ENCODE measurements around the gene MYO9B. TPM values are rescaled to one million over a fixed set of nuclear protein-coding genes. Genes with fewer than 3 reads are reported as not detected.

MYO9B gene
- total RNA-seq, 1 donor from 2014 or later: 205 TPM

DNA sequence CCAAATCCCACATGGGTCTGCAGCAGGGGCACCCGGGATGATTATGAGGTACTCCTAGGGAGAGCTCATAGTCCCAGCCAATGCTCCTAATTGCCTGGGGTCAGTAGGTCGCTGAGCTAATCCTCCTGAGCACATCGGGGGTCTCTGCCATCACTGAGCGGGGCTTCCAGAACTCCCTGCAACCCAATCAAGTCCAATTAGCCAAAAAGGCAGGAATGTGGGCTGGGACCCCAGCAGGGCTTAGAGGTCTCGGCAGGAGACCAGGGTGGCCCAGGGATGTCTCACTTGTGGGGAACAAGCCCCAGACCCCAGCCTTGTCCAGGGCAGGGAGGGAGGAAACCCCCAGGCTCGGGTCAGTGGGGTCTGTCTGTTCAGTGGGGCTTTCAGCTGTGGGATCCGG, 31.8 kb upstream of the MYO9B start:
- no peaks in the 10 kb centered on the region for H3K27me3 ChIP-seq (ENCODE audit: low read depth)
- H3K9me3 ChIP-seq: no peaks in the 10 kb centered on the region
- intact Hi-C loops (cut with DNase I): no loop called here
- H3K4me1 ChIP-seq: peaks cover 10% of the 10 kb centered on the region
- ATAC-seq (no peak), DNase-seq (no peak)
- no peak overlapping the region for H3K4me3 ChIP-seq
- H3K27ac ChIP-seq: no peak overlapping the region
- TF ChIP-seq, protein P1, sequence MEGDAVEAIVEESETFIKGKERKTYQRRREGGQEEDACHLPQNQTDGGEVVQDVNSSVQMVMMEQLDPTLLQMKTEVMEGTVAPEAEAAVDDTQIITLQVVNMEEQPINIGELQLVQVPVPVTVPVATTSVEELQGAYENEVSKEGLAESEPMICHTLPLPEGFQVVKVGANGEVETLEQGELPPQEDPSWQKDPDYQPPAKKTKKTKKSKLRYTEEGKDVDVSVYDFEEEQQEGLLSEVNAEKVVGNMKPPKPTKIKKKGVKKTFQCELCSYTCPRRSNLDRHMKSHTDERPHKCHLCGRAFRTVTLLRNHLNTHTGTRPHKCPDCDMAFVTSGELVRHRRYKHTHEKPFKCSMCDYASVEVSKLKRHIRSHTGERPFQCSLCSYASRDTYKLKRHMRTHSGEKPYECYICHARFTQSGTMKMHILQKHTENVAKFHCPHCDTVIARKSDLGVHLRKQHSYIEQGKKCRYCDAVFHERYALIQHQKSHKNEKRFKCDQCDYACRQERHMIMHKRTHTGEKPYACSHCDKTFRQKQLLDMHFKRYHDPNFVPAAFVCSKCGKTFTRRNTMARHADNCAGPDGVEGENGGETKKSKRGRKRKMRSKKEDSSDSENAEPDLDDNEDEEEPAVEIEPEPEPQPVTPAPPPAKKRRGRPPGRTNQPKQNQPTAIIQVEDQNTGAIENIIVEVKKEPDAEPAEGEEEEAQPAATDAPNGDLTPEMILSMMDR (IDR thresholded peaks at IDR 0.05): no peak
- H3K36me3 ChIP-seq: no peaks in the 10 kb centered on the region

DNA sequence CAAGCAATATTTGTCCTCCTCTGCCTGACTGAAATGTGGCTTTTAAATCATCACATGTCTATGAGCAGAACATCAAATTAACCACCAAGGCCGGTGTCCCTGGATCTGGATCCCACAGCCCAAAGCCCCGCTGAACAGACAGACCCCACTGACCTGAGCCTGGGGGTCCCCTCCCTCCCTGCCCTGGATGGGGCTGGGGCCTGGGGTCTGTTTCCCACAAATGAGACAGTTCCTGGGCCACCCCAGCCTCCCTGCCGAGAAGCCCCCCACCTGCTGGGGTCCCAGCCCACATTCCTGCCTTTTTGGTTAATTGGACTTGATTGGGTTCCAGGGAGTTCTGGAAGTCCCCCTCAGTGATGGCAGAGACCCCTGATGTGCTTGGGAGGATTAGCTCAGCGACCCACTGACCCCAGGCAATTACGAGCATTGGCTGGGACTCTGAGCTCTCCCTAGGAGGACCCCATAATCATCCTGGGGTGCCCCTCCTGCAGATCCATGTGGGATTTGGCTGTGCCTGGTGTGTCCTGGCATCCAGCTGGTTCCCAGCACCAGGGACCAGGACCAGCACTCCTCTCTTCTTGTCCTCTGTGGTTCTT, 29.6 kb upstream of the MYO9B start:
- H3K9me3 ChIP-seq: no peaks in the 10 kb centered on the region
- H3K36me3 ChIP-seq: peaks cover 16% of the 10 kb centered on the region
- H3K27ac ChIP-seq: no peak overlapping the region
- H3K4me1 ChIP-seq: peaks cover 10% of the 10 kb centered on the region
- TF ChIP-seq, protein P1 (IDR thresholded peaks at IDR 0.05): no peak
- ATAC-seq (no peak), DNase-seq (no peak)
- no peak overlapping the region for H3K4me3 ChIP-seq
- intact Hi-C loops (cut with DNase I): no loop called here
- no peaks in the 10 kb centered on the region for H3K27me3 ChIP-seq (ENCODE audit: low read depth)

DNA sequence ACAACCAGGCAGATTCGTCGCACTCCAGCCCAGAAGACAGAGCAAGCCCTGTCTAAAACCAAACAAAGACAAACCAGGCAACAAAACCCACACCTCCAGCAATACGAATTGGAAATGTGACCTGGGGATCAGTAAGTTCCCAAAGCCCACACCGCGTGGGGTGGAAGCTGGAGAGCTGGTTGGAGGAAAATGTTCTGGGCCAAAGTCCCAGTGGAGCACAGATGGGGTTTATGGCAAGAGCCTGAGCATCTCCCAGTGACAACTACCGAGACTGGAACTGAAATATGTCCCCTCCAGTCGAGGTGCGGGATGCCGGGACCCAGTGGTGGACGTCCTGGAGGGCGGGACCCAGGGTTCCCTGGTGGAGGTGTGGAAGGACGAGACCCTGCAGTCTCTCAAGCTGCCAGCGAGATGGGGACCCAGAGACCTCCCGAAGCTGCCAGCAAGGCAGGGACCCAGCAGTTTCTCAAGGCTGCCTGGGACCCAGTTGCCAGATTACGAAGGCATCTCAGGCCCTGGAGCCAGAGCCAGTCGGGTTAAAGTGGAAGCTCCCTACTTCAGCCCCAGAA, 26.6 kb upstream of the MYO9B start:
- ATAC-seq (no peak), DNase-seq (no peak)
- Histone ChIP-seq H3K27me3 (ENCODE audit: low read depth) (no peaks in the 10 kb centered on the region), H3K27ac (no peak overlapping the region), H3K36me3 (peaks cover 34% of the 10 kb centered on the region), H3K4me1 (no peaks in the 10 kb centered on the region), H3K4me3 (no peak overlapping the region), H3K9me3 (no peaks in the 10 kb centered on the region)
- TF ChIP-seq, protein P1 (IDR thresholded peaks at IDR 0.05): no peak
- intact Hi-C loops (cut with DNase I): no loop called here

DNA sequence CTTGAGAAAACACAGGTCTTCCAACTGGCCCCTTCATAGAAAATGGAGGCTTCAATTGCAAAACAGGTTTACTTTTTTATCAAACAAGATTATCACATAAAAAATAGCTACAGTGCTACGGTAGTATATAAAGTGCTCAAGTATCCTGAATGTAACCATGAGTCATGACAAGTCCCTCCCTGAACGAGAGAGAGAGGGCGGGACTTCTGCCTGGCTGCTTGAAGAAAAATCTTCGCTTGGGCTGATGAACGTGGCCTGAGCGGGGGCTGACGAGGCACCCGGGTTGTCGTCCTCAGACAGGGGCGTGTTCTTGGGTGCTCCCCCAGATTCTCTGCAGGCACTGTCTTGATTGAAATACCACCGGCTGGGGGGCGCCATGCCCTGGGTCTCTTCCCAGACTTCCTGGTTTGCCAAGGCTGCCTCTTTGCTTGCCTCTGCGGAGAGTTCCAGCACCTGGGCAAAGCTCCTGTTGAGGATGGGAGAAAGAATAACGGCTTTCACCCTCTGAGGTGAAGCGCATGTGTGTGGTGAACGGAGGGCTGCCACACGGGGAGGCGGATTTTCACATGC, 25.8 kb upstream of the MYO9B start:
- Histone ChIP-seq H3K36me3 (peaks cover 42% of the 10 kb centered on the region), H3K27ac (no peak overlapping the region), H3K4me1 (no peaks in the 10 kb centered on the region), H3K9me3 (no peaks in the 10 kb centered on the region), H3K27me3 (ENCODE audit: low read depth) (no peaks in the 10 kb centered on the region), H3K4me3 (no peak overlapping the region)
- DNase-seq (no peak), ATAC-seq (peak; percentile 62 to 64)
- intact Hi-C loops (cut with DNase I): no loop called here
- TF ChIP-seq, protein P1 (IDR thresholded peaks at IDR 0.05): no peak

DNA sequence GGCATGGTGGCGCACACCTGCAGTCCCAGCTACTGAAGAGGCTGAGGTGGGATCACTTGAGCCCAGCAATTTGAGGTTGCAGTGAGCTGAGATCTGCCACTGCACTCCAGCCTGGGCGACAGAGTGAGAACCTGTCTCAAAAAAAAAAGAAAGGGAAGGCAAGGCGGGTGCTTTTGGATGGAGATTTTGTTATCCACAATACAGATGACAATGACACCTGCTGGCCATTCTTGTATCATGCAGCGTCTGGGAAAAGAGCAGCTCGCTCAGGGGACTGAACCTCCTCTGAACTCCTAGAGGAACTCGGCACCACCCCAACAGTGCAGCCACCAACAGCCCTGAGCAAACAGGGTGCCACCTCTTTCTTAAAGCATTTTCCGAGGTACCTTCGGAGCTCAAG, 23.1 kb upstream of the MYO9B start:
- no peaks in the 10 kb centered on the region for H3K27me3 ChIP-seq (ENCODE audit: low read depth)
- intact Hi-C loops (cut with DNase I): no loop called here
- no peaks in the 10 kb centered on the region for H3K9me3 ChIP-seq
- no peaks in the 10 kb centered on the region for H3K4me1 ChIP-seq
- H3K27ac ChIP-seq: no peak overlapping the region
- TF ChIP-seq, protein P1 (IDR thresholded peaks at IDR 0.05): peak; percentile 65
- peaks cover 56% of the 10 kb centered on the region for H3K36me3 ChIP-seq
- H3K4me3 ChIP-seq: no peak overlapping the region
- DNase-seq (no peak), ATAC-seq (peak; percentile 68 to 69)

Measured in lower lobe of right lung (tissue), 2 donors.